Body of pancreas (tissue), 4 donors: Measurements from ENCODE around the gene ASTN1.

Source experiments
- CTCF ChIP-seq, 7 experiments: fragments of 450-650 bp in 4 of 7; fragments of 200-600 bp in 3 of 7; sonication (generic) in 3 of 7; IDR thresholded peaks; one replicate each; pipeline ENCODE4 v1.5.1; 2016 to 2019; ENCODE audit warnings: antibody characterized with exemption in 7 of 7
- POLR2A ChIP-seq, 3 donors: fragments of 450-650 bp; IDR thresholded peaks; one replicate each; pipeline ENCODE4 v1.6.1; 2016; ENCODE audit warnings: antibody characterized with exemption in 3 of 3, mild to moderate bottlenecking in 2 of 3

DNA sequence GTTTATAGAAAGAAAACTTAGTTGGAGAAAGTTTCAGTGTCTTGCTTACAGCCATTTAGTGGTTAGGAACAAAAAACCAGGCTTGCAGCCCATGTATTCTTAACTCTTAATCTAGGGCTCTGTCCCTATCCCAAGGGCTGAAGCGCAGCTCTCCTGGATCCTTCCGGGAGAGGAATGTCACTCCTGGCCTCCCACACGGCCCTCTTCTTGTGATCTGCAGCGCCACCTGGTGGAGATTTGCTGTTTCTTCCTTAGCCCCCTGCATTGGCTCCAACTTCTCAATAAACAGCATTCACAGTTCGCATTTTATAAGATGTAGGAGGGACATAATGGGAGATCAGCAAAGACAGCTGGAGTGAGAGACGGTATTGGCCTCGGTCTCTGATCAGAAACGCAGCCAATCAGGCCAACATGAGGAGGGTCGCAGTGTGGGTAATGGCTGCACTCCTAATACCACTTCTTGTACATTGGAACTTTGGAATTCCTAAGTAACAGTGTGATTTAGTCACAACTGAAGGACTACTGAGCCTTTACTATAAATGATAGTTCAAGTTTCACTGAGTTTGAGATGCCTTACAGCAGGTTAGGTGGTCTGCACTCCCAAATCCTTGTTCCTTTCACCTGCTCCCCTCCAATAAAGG is 283.4 kb downstream of the ASTN1 start:
- TF ChIP-seq POLR2A (IDR thresholded peaks at IDR 0.05) (no peak), CTCF (IDR thresholded peaks at IDR 0.05) (peak; percentile 62 to 83 (median 81))
